ENCODE measurements around the gene DGKH. TPM values are rescaled to one million over a fixed set of nuclear protein-coding genes. Genes with fewer than 3 reads are reported as not detected.
"Not testable (repeated sequence)": the region's sequence is repeated elsewhere in the genome, so short reads cannot be mapped to it uniquely, and the experiment has no call there.

DGKH gene
- total RNA-seq, 1 experiment from 2014 or later: 9.3 TPM

DNA sequence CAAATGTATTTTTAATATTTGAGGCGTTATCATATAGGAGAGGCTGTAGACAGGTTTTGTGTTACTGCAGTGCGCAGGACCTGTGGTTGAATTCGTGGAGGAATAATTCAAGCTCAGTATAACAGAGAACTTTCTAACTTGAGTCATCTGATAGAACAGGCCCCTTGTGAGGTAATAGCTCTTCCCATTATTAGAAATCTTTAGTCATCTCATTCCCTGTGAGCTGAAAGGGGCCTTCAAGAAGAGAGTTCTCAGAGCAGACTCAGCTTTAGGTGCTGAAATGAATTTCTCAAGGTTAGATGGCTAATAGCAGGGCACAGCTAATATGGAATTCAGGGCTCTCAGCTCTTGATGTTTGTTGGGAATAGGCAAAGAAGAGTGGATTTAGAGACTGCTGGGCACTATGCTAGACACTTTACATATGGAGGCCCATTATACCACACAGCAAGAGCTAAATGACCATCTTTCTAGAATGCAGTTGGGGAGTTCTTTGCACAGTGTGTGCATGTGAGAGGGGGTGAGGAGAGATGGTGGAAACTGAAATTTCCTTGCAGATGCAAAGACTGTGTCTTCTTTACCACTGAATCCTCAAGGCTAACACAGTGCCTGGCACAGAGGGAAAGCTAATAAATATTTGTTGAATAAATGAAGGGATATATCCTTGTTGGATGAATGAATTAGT lies 89.5 kb downstream of the DGKH start:
- no peak for DNase-seq
- no peak overlapping the region for H2AFZ ChIP-seq
- H3K4me3 ChIP-seq: no peak overlapping the region
- no peaks in the 10 kb centered on the region for H3K36me3 ChIP-seq (ENCODE audit: low read depth)
- no peak for TF ChIP-seq EZH2 (IDR thresholded peaks at IDR 0.05; ENCODE audit: low read depth)
- TF ChIP-seq, protein P1, sequence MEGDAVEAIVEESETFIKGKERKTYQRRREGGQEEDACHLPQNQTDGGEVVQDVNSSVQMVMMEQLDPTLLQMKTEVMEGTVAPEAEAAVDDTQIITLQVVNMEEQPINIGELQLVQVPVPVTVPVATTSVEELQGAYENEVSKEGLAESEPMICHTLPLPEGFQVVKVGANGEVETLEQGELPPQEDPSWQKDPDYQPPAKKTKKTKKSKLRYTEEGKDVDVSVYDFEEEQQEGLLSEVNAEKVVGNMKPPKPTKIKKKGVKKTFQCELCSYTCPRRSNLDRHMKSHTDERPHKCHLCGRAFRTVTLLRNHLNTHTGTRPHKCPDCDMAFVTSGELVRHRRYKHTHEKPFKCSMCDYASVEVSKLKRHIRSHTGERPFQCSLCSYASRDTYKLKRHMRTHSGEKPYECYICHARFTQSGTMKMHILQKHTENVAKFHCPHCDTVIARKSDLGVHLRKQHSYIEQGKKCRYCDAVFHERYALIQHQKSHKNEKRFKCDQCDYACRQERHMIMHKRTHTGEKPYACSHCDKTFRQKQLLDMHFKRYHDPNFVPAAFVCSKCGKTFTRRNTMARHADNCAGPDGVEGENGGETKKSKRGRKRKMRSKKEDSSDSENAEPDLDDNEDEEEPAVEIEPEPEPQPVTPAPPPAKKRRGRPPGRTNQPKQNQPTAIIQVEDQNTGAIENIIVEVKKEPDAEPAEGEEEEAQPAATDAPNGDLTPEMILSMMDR (conservative IDR thresholded peaks at IDR 0.05): no peak
- BruUV-seq (replicated peaks): no TSS peak
- H3K27me3 ChIP-seq (ENCODE audit: insufficient read depth, low read depth): no peaks in the 10 kb centered on the region
- H3K27ac ChIP-seq: no peak overlapping the region
- intact Hi-C loops (cut with micrococcal nuclease; ENCODE audit: unreplicated experiment): no loop called here
- CTCF ChIA-PET: no interaction called here
- no peaks in the 10 kb centered on the region for H3K9me2 ChIP-seq (ENCODE audit: insufficient read depth)
- no peaks in the 10 kb centered on the region for H3K79me2 ChIP-seq (ENCODE audit: low read depth)
- peaks cover 10% of the 10 kb centered on the region; the same call in 1 of the 2 replicates for H3F3A ChIP-seq (ENCODE audit: insufficient read depth, low read depth)
- peaks cover 13% of the 10 kb centered on the region for H3K4me1 ChIP-seq (replicated peaks; ENCODE audit: insufficient read depth)
- H4K20me1 ChIP-seq (ENCODE audit: insufficient read depth): no peaks in the 10 kb centered on the region
- no peaks in the 10 kb centered on the region for H3K9me3 ChIP-seq (ENCODE audit: insufficient read depth, low read depth)
- H3K4me2 ChIP-seq: no peak overlapping the region
- POLR2A ChIA-PET (ENCODE audit: unreplicated experiment): no interaction called here

DNA sequence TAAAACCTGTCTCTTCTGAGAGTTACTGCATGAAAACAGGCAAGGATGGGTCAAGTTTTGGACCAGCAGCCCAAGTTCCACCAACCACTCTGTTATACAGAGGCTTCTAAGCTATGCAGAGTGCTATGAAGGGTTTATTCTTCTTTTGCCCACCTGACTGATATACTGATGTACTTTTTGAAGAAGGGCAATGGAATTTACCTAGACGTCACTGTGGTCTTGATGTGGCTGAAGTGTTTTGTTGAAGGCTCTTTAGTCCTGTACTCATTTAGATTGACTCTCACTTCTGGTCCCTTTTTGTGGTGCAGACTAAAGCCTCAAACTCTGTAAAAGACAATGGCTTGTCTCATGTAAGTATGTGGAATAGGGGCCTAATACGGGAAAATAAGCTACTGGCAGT lies 92.0 kb downstream of the DGKH start:
- Histone ChIP-seq H3K4me3 (no peak overlapping the region), H3K9me2 (ENCODE audit: insufficient read depth) (no peaks in the 10 kb centered on the region), H2AFZ (no peak overlapping the region), H3K4me2 (no peak overlapping the region), H3K36me3 (ENCODE audit: low read depth) (no peaks in the 10 kb centered on the region), H3K9me3 (ENCODE audit: insufficient read depth, low read depth) (no peaks in the 10 kb centered on the region), H3K4me1 (replicated peaks; ENCODE audit: insufficient read depth) (no peaks in the 10 kb centered on the region), H4K20me1 (ENCODE audit: insufficient read depth) (no peaks in the 10 kb centered on the region), H3K27me3 (ENCODE audit: insufficient read depth, low read depth) (no peaks in the 10 kb centered on the region), H3F3A (ENCODE audit: insufficient read depth, low read depth) (no peaks in the 10 kb centered on the region), H3K79me2 (ENCODE audit: low read depth) (no peaks in the 10 kb centered on the region), H3K27ac (no peak overlapping the region)
- ChIA-PET POLR2A (ENCODE audit: unreplicated experiment) (no interaction called here), CTCF (interaction anchor here (0.5 kb wide), 1 partner anchor 1691 kb away, joined by 6 read pairs; no protein-coding TSS in a partner anchor)
- intact Hi-C loops (cut with micrococcal nuclease; ENCODE audit: unreplicated experiment): no loop called here
- no TSS peak for BruUV-seq (replicated peaks)
- no peak for DNase-seq
- TF ChIP-seq, protein P1 (conservative IDR thresholded peaks at IDR 0.05): no peak
- TF ChIP-seq EZH2 (IDR thresholded peaks at IDR 0.05; ENCODE audit: low read depth): no peak

DNA sequence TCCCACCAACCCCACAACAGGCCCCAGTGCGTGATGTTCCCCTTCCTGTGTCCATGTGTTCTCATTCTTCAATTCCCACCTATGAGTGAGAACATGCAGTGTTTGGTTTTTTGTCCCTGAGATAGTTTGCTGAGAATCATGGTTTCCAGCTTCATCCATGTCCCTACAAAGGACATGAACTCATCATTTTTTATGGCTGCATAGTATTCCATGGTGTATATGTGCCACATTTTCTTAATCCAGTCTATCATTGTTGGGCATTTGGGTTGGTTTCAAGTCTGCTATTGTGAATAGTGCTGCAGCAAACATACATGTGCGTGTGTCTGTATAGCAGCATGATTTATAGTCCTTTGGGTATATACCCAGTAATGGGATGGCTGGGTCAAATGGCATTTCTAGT lies 92.6 kb downstream of the DGKH start:
- BruUV-seq (replicated peaks); H3F3A ChIP-seq (ENCODE audit: insufficient read depth, low read depth); H4K20me1 ChIP-seq (ENCODE audit: insufficient read depth); H3K4me3 ChIP-seq; intact Hi-C loops (cut with micrococcal nuclease; ENCODE audit: unreplicated experiment); H2AFZ ChIP-seq; H3K27ac ChIP-seq; H3K36me3 ChIP-seq (ENCODE audit: low read depth); H3K9me3 ChIP-seq (ENCODE audit: insufficient read depth, low read depth); H3K4me2 ChIP-seq; POLR2A ChIA-PET (ENCODE audit: unreplicated experiment); H3K79me2 ChIP-seq (ENCODE audit: low read depth); H3K4me1 ChIP-seq (replicated peaks; ENCODE audit: insufficient read depth); CTCF ChIA-PET; H3K27me3 ChIP-seq (ENCODE audit: insufficient read depth, low read depth); DNase-seq; H3K9me2 ChIP-seq (ENCODE audit: insufficient read depth): not testable (repeated sequence)

DNA sequence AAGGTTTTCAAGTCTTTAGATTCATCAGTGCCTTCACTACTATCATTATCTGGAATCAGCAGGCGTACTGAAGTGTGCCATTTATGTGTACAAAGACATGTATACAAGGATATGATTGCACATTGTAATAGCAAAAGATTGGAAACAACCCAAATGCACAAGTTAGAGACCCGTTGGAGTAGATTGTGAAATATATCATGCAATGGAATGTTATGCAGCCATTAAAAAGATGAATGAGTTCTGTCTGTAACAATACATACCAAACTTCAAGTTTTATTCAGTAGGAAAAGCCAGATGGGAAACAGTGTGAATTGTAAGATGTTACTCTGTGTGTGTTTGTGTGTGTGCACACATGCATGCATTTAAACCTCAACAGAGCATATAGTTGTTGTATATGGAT lies 97.9 kb downstream of the DGKH start:
- Histone ChIP-seq H3K4me3 (no peak overlapping the region), H3K9me2 (ENCODE audit: insufficient read depth) (no peaks in the 10 kb centered on the region), H3K27ac (no peak overlapping the region), H3K9me3 (ENCODE audit: insufficient read depth, low read depth) (no peaks in the 10 kb centered on the region), H3K79me2 (ENCODE audit: low read depth) (no peaks in the 10 kb centered on the region), H2AFZ (no peak overlapping the region), H3F3A (ENCODE audit: insufficient read depth, low read depth) (no peaks in the 10 kb centered on the region), H3K36me3 (ENCODE audit: low read depth) (no peaks in the 10 kb centered on the region), H3K27me3 (ENCODE audit: insufficient read depth, low read depth) (no peaks in the 10 kb centered on the region), H3K4me1 (replicated peaks; ENCODE audit: insufficient read depth) (no peaks in the 10 kb centered on the region), H4K20me1 (ENCODE audit: insufficient read depth) (no peaks in the 10 kb centered on the region), H3K4me2 (no peak overlapping the region)
- no peak for DNase-seq
- TF ChIP-seq EZH2 (IDR thresholded peaks at IDR 0.05; ENCODE audit: low read depth): no peak
- TF ChIP-seq, protein P1 (conservative IDR thresholded peaks at IDR 0.05): no peak
- POLR2A ChIA-PET (ENCODE audit: unreplicated experiment): no interaction called here
- no TSS peak for BruUV-seq (replicated peaks)
- CTCF ChIA-PET: no interaction called here
- intact Hi-C loops (cut with micrococcal nuclease; ENCODE audit: unreplicated experiment): no loop called here

All from PC-9 (cell line).